Endothelial cell of umbilical vein (primary cell): ENCODE measurements around the gene CARD10. TPM values are rescaled to one million over a fixed set of nuclear protein-coding genes. Genes with fewer than 3 reads are reported as not detected.
A peak's percentile ranks its signal among the peaks of the same experiment; 100 is the strongest.

Experiments used
- BruUV-seq: library from RNA; stranded (reverse); fragments of 400-500 nt; replicated peaks from 2 replicates; lab custom pipeline; 2021; lab: Mats Ljungman, UMichigan
- CTCF ChIA-PET: fragments of 300-600, 350-600 bp; sonication (Branson Sonifier 250); formaldehyde crosslinking; loops from one replicate; lab custom pipeline; 2021; ENCODE audit warnings: antibody characterized with exemption, inconsistent platforms; lab: Charles Lee
- POLR2A ChIA-PET: fragments of 300-600, 350-600 bp; sonication (Branson Sonifier 250); formaldehyde crosslinking; loops from one replicate; lab custom pipeline; 2021; ENCODE audit warnings: antibody characterized with exemption, inconsistent platforms; lab: Charles Lee
- DNase-seq: peaks from one replicate; pipeline ENCODE4 v3.0.0-alpha.2; 2011; ENCODE audit warnings: low read depth, low spot score
- FAIRE-seq: peaks from 2 replicates; lab custom pipeline; 2011; peaks lifted over from hg19 to GRCh38; lab: Jason Lieb, UNC
- H2AFZ ChIP-seq: 2 replicates; pipeline ENCODE4 v1.6.0; 2012; ENCODE audit warnings: low read depth, low read length, control low read depth, inconsistent platforms
- H3K27ac ChIP-seq: 2 replicates; pipeline ENCODE4 v1.5.1; 2011; ENCODE audit warnings: low read depth, mild to moderate bottlenecking, control low read depth, low read length, moderate library complexity; ENCODE audit not compliant: insufficient read depth
- H3K27me3 ChIP-seq, 2 experiments: 2 replicates each; pipeline versions ENCODE4 v1.6.0 to v1.6.1; 2011; ENCODE audit warnings: low read length in 2 of 2, mixed read lengths in 1 of 2; ENCODE audit not compliant: control insufficient read depth in 2 of 2, insufficient read depth in 2 of 2
- H3K36me3 ChIP-seq, 2 experiments: 2 replicates in 1 of 2; 3 replicates in 1 of 2; pipeline ENCODE4 v1.5.1; 2011; ENCODE audit warnings: low read length in 2 of 2, mild to moderate bottlenecking in 1 of 2, moderate library complexity in 1 of 2; ENCODE audit not compliant: control insufficient read depth in 2 of 2, insufficient read depth in 2 of 2; ENCODE audit errors: extremely low read depth in 1 of 2
- H3K4me1 ChIP-seq: 3 replicates; pipeline ENCODE4 v1.5.1; 2011; ENCODE audit warnings: mild to moderate bottlenecking, low read length; ENCODE audit not compliant: control insufficient read depth, insufficient read depth; ENCODE audit errors: extremely low read depth
- H3K4me2 ChIP-seq: 2 replicates; pipeline ENCODE4 v1.6.1; 2011; ENCODE audit warnings: low read length, control low read depth, mixed read lengths; ENCODE audit not compliant: insufficient read depth
- H3K4me3 ChIP-seq, 3 experiments: fragments of 200-600 bp in 1 of 3; sonication (generic), shearing (Covaris generic) in 1 of 3; replicated peaks in 1 of 3; 2 replicates each; pipeline ENCODE4 v1.5.1; 2011 to 2016; ENCODE audit warnings: control low read depth in 3 of 3, low read length in 3 of 3, mild to moderate bottlenecking in 2 of 3, inconsistent platforms in 1 of 3, low read depth in 1 of 3, moderate library complexity in 1 of 3; ENCODE audit not compliant: insufficient read depth in 1 of 3
- H3K79me2 ChIP-seq: 2 replicates; pipeline ENCODE4 v1.6.0; 2012; ENCODE audit warnings: low read length, inconsistent platforms; ENCODE audit not compliant: control insufficient read depth, insufficient read depth
- H3K9ac ChIP-seq: replicated peaks from 2 replicates; pipeline ENCODE3; 2011; ENCODE audit warnings: low read length, control low read depth; ENCODE audit not compliant: insufficient read depth; ENCODE audit errors: extremely low read depth
- H3K9me1 ChIP-seq: replicated peaks from 3 replicates; pipeline ENCODE4 v1.6.0; 2011; ENCODE audit warnings: mild to moderate bottlenecking, low read length; ENCODE audit not compliant: control insufficient read depth, insufficient read depth; ENCODE audit errors: extremely low read depth
- H3K9me3 ChIP-seq: replicated peaks from 2 replicates; pipeline ENCODE4 v1.5.1; 2012; ENCODE audit warnings: low read length, inconsistent platforms; ENCODE audit not compliant: control insufficient read depth, insufficient read depth
- H4K20me1 ChIP-seq: replicated peaks from 2 replicates; pipeline ENCODE3; 2011; ENCODE audit warnings: mild to moderate bottlenecking, low read length; ENCODE audit not compliant: control insufficient read depth, insufficient read depth; ENCODE audit errors: extremely low read depth
- EZH2 ChIP-seq: IDR thresholded peaks from 2 replicates; pipeline ENCODE4 v1.6.1; 2012; ENCODE audit warnings: borderline replicate concordance, low read depth, mild to moderate bottlenecking, moderate library complexity, low read length, inconsistent platforms; ENCODE audit not compliant: severe bottlenecking
- FOS ChIP-seq: IDR thresholded peaks from 2 replicates; pipeline ENCODE4 v1.6.1; 2011; ENCODE audit warnings: mild to moderate bottlenecking, low read length, moderate library complexity, borderline replicate concordance; ENCODE audit not compliant: insufficient read depth
- GATA2 ChIP-seq: IDR thresholded peaks from 2 replicates; pipeline ENCODE4 v1.7.0; 2011; ENCODE audit warnings: low read depth, mild to moderate bottlenecking, moderate library complexity, mixed read lengths, low read length; ENCODE audit not compliant: insufficient read length, insufficient read depth
- JUN ChIP-seq: IDR thresholded peaks from 2 replicates; pipeline ENCODE4 v1.6.1; 2011; ENCODE audit warnings: borderline replicate concordance, low read depth; ENCODE audit not compliant: insufficient read length, insufficient read depth
- MYC ChIP-seq: IDR thresholded peaks from one replicate; pipeline ENCODE4 v1.6.1; 2011; ENCODE audit warnings: mild to moderate bottlenecking, low read depth, low read length
- dilution Hi-C: fragments of 300-500 bp; cut with MboI; formaldehyde crosslinking; loops from one replicate; pipeline ENCODE4 v1.15.0; 2019; ENCODE audit warnings: low sequenced_read_pairs; ENCODE audit not compliant: extremely low pct_ligation_motif_present
- intact Hi-C: fragments of 100-400 bp; cut with micrococcal nuclease; formaldehyde crosslinking; loops from one replicate; pipeline ENCODE4 v1.10.0; 2022
- polyA plus RNA-seq, 4 experiments: library from polyadenylated mRNA; depleted of rRNA in 3 of 4; stranded (reverse) in 3 of 4; unstranded in 1 of 4; fragments of >200 nt; gene quantifications; 2 replicates each; pipeline versions ENCODE4 v1.2.1 to v1.2.3, GENCODE V29; 2011 to 2012; ENCODE audit warnings: missing spikeins in 1 of 4
- total RNA-seq: library from RNA; stranded (reverse); gene quantifications from 2 replicates; pipeline ENCODE4 v1.2.3, GENCODE V29; 2021
- TF ChIP-seq, protein P1 (sequence below): IDR thresholded peaks from 2 replicates; pipeline ENCODE4 v1.6.1; 2011; ENCODE audit not compliant: insufficient read depth, insufficient read length
- TF ChIP-seq, protein P2 (sequence below), 2 donors: IDR thresholded peaks; 1 replicate in 1 of 2; 2 replicates in 1 of 2; pipeline ENCODE4 v1.5.1; 2011; ENCODE audit warnings: low read length in 2 of 2, mild to moderate bottlenecking in 2 of 2, moderate library complexity in 2 of 2, control low read depth in 1 of 2, inconsistent platforms in 1 of 2, low read depth in 1 of 2; ENCODE audit not compliant: insufficient read depth in 1 of 2; ENCODE audit errors: extremely low read depth in 1 of 2

CARD10 gene
- total and polyA plus RNA-seq, 2 donors (not counting 3 experiments of a cell fraction or from before 2014, with no cell fraction given) = 36.1 to 39.5 TPM

DNA sequence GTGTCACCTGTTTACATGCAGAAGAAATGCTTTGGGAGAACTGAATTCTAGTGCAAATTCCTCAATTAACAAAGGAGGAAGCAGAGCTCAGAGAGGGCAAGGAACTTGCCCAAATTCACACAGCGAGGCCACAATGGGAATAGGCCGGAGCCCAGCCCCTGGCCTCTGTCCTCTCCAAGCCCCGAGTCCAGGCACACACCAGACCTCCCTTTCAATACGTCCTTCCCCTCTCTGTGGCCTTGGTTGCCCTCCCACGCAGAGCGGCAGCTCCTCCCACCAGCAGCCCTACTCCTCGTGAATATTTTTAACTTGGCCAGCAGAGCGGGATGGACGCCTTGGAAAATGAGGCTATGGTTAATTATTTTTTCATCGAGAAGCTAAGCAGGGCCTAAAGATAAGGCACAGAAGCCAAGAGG, 1.6 kb upstream of the CARD10 start:
- Histone ChIP-seq H3K9me1 (no peaks in the 10 kb centered on the region), H3K27me3 (no peaks in the 10 kb centered on the region), H4K20me1 (no peaks in the 10 kb centered on the region), H2AFZ (peak overlapping the region; percentile 30), H3K4me2 (no peak overlapping the region), H3K27ac (no peak overlapping the region), H3K9ac (no peak overlapping the region), H3K4me3 (no peak overlapping the region), H3K9me3 (no peaks in the 10 kb centered on the region), H3K4me1 (peaks cover 19% of the 10 kb centered on the region), H3K36me3 (peaks cover 3 to 4% of the 10 kb centered on the region in 2 experiments), H3K79me2 (peaks cover 22% of the 10 kb centered on the region)
- BruUV-seq = no TSS peak
- no peak for FAIRE-seq
- ChIA-PET POLR2A (interaction anchor here (0.6 to 0.7 kb wide), 2 partner anchors 9 to 81 kb away, joined by 6 to 7 read pairs; no protein-coding TSS in a partner anchor), CTCF (interaction anchor here (0.5 to 2.8 kb wide), 6 partner anchors 8 to 87 kb away, joined by 3 to 10 read pairs (median 4); no protein-coding TSS in a partner anchor)
- dilution Hi-C loops = no loop called here
- no peak for TF ChIP-seq GATA2
- TF ChIP-seq, protein P1, sequence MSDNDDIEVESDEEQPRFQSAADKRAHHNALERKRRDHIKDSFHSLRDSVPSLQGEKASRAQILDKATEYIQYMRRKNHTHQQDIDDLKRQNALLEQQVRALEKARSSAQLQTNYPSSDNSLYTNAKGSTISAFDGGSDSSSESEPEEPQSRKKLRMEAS = no peak
- no peak for TF ChIP-seq MYC
- TF ChIP-seq, protein P2, sequence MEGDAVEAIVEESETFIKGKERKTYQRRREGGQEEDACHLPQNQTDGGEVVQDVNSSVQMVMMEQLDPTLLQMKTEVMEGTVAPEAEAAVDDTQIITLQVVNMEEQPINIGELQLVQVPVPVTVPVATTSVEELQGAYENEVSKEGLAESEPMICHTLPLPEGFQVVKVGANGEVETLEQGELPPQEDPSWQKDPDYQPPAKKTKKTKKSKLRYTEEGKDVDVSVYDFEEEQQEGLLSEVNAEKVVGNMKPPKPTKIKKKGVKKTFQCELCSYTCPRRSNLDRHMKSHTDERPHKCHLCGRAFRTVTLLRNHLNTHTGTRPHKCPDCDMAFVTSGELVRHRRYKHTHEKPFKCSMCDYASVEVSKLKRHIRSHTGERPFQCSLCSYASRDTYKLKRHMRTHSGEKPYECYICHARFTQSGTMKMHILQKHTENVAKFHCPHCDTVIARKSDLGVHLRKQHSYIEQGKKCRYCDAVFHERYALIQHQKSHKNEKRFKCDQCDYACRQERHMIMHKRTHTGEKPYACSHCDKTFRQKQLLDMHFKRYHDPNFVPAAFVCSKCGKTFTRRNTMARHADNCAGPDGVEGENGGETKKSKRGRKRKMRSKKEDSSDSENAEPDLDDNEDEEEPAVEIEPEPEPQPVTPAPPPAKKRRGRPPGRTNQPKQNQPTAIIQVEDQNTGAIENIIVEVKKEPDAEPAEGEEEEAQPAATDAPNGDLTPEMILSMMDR (IDR thresholded peaks at IDR 0.05; ENCODE audit: extremely low read depth in 1 of 2, insufficient read depth in 1 of 2, low read depth in 1 of 2, low read length in 2 of 2) = no peak
- TF ChIP-seq JUN = no peak
- no peak for TF ChIP-seq FOS
- no peak for TF ChIP-seq EZH2
- intact Hi-C loops = no loop called here
- no peak for DNase-seq
